ENCODE data around the gene SYVN1.

DNA sequence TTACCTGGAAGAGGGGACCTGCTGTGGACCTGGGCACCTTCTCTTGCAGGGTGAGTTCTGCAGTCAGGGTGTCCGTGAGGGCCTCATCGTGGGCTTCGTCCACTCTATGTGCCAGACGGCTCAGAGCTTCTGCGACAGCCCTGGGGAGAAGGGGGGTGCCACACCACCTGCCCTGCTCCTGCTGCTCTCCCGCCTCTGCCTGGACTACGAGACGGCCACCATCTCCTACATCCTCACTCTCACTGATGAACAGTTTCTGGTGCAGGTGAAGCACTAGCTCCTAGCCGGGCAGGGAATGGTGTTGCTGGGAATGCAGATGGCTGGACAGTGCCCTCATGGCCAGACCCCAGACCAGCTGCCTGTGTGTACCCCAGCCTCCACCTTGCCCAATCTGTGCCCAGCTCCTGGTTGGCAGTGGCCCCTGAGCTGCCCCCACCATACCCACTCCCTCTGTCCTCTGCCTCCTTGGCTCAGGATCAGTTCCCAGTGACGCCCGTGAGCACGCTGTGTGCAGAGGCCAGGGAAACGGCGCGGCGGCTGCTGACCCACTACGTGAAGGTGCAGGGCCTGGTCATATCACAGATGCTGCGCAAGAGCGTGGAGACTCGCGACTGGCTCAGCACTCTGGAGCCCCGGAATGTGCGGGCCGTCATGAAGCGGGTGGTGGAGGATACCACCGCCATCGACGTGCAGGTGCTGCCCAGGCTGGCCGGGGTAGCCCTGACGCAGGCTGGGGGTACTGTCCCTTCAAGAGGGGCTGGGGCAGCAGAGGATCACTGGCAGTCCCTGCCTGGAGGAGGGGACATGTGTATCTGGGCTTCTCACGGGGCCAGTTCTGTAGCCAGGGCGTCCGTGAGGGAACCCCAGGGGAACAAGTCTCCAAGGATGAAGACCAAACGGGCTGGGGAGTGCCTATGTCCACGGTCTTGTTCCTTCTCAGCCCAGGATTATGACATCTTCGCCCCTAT lies 24.8 kb downstream of the SYVN1 start:
- TF ChIP-seq, protein P1, sequence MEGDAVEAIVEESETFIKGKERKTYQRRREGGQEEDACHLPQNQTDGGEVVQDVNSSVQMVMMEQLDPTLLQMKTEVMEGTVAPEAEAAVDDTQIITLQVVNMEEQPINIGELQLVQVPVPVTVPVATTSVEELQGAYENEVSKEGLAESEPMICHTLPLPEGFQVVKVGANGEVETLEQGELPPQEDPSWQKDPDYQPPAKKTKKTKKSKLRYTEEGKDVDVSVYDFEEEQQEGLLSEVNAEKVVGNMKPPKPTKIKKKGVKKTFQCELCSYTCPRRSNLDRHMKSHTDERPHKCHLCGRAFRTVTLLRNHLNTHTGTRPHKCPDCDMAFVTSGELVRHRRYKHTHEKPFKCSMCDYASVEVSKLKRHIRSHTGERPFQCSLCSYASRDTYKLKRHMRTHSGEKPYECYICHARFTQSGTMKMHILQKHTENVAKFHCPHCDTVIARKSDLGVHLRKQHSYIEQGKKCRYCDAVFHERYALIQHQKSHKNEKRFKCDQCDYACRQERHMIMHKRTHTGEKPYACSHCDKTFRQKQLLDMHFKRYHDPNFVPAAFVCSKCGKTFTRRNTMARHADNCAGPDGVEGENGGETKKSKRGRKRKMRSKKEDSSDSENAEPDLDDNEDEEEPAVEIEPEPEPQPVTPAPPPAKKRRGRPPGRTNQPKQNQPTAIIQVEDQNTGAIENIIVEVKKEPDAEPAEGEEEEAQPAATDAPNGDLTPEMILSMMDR (IDR thresholded peaks at IDR 0.05 in 2 of 3, conservative IDR thresholded peaks at IDR 0.05 in 1 of 3; ENCODE audit: borderline replicate concordance in 1 of 3, insufficient read depth in 1 of 3, low read depth in 2 of 3, low read length in 2 of 3): no peak
- TF ChIP-seq POLR2A (IDR thresholded peaks at IDR 0.05; ENCODE audit: borderline replicate concordance, extremely low read depth, insufficient read depth, insufficient read length) (no peak), RAD21 (IDR thresholded peaks at IDR 0.05; ENCODE audit: low read depth) (no peak), POLR2AphosphoS5 (IDR thresholded peaks at IDR 0.05; ENCODE audit: low read depth, low read length) (no peak), EZH2phosphoT487 (IDR thresholded peaks at IDR 0.05; ENCODE audit: borderline replicate concordance) (no peak)
- TF ChIP-seq, protein P2, sequence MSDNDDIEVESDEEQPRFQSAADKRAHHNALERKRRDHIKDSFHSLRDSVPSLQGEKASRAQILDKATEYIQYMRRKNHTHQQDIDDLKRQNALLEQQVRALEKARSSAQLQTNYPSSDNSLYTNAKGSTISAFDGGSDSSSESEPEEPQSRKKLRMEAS (IDR thresholded peaks at IDR 0.05): no peak
- TF ChIP-seq, protein P3, sequence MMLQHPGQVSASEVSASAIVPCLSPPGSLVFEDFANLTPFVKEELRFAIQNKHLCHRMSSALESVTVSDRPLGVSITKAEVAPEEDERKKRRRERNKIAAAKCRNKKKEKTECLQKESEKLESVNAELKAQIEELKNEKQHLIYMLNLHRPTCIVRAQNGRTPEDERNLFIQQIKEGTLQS (IDR thresholded peaks at IDR 0.05): no peak
